OCI-LY7 (cell line): Measurements from ENCODE around the gene CBX2. TPM values are rescaled to one million over a fixed set of nuclear protein-coding genes. Genes with fewer than 3 reads are reported as not detected.

Experiments
- BruUV-seq: library from RNA; stranded (reverse); fragments of 400-500 nt; replicated peaks from 2 replicates; lab custom pipeline; 2021; lab: Mats Ljungman, UMichigan
- CTCF ChIA-PET: fragments of 300-600 bp; sonication (Branson Sonifier 250); formaldehyde crosslinking; loops from one replicate; lab custom pipeline; 2022; ENCODE audit warnings: antibody characterized with exemption; ENCODE audit not compliant: unreplicated experiment; lab: Charles Lee
- POLR2A ChIA-PET: fragments of 300-600 bp; sonication (Branson Sonifier 250); formaldehyde crosslinking; loops from one replicate; lab custom pipeline; 2022; ENCODE audit warnings: antibody characterized with exemption; lab: Charles Lee
- DNase-seq: peaks from one replicate; pipeline ENCODE4 v3.0.0-alpha.2; 2015; ENCODE audit warnings: low spot score
- H2AFZ ChIP-seq: fragments of 200-600 bp; sonication (generic), shearing (Covaris generic); 2 replicates; pipeline ENCODE4 v1.6.1; 2014; ENCODE audit warnings: mild to moderate bottlenecking, antibody characterized with exemption, low read length, moderate library complexity
- H3K27ac ChIP-seq: fragments of 200-600 bp; sonication (generic); 2 replicates; pipeline ENCODE4 v1.5.1; 2014; ENCODE audit warnings: mixed run types, low read depth, mild to moderate bottlenecking, moderate library complexity, low read length, inconsistent platforms; ENCODE audit not compliant: poor library complexity, severe bottlenecking
- H3K36me3 ChIP-seq: fragments of 200-600 bp; sonication (generic); 2 replicates; pipeline ENCODE4 v1.6.1; 2014; ENCODE audit warnings: mild to moderate bottlenecking, antibody characterized with exemption, low read length, moderate library complexity, mixed read lengths; ENCODE audit not compliant: insufficient read depth
- H3K4me1 ChIP-seq: fragments of 200-600 bp; sonication (generic); 2 replicates; pipeline ENCODE4 v1.5.1; 2014; ENCODE audit warnings: mild to moderate bottlenecking, low read length; ENCODE audit not compliant: insufficient read depth, poor library complexity, severe bottlenecking
- H3K4me2 ChIP-seq: fragments of 200-600 bp; sonication (generic); 2 replicates; pipeline ENCODE4 v1.6.1; 2014; ENCODE audit warnings: mild to moderate bottlenecking, low read length
- H3K4me3 ChIP-seq: fragments of 200-600 bp; sonication (generic); 2 replicates; pipeline ENCODE4 v1.5.1; 2014; ENCODE audit warnings: mild to moderate bottlenecking, low read depth, low read length; ENCODE audit not compliant: poor library complexity, severe bottlenecking
- H3K79me2 ChIP-seq: fragments of 200-600 bp; sonication (generic); 2 replicates; pipeline ENCODE4 v1.6.1; 2016; ENCODE audit warnings: low read depth, mild to moderate bottlenecking, low read length, moderate library complexity, mixed read lengths; ENCODE audit not compliant: insufficient read depth
- H3K9me2 ChIP-seq: fragments of 200-600 bp; sonication (generic); 2 replicates; pipeline ENCODE4 v1.6.1; 2016; ENCODE audit warnings: mild to moderate bottlenecking, low read length, mixed read lengths; ENCODE audit not compliant: insufficient read depth
- H3K9me3 ChIP-seq: fragments of 200-600 bp; sonication (generic); 2 replicates; pipeline ENCODE4 v1.6.1; 2014; ENCODE audit warnings: mild to moderate bottlenecking, mixed run types, low read length, mixed read lengths
- H4K20me1 ChIP-seq: fragments of 200-600 bp; sonication (generic); 2 replicates; pipeline ENCODE4 v1.6.1; 2014; ENCODE audit warnings: mild to moderate bottlenecking, antibody characterized with exemption, low read length, moderate library complexity, mixed read lengths; ENCODE audit not compliant: insufficient read depth
- CTCF ChIP-seq: fragments of 200-600 bp; sonication (generic); conservative IDR thresholded peaks from 2 replicates; pipeline ENCODE4 v1.5.1; 2014; ENCODE audit warnings: mild to moderate bottlenecking, antibody characterized with exemption, low read length, moderate library complexity, mixed read lengths
- EZH2phosphoT487 ChIP-seq: fragments of 200-600 bp; sonication (generic); IDR thresholded peaks from 2 replicates; pipeline ENCODE4 v1.6.1; 2018; ENCODE audit warnings: low read depth, borderline replicate concordance, mild to moderate bottlenecking, mixed run types, antibody characterized with exemption, low read length, moderate library complexity, mixed read lengths
- intact Hi-C: fragments of 100-400 bp; cut with micrococcal nuclease; formaldehyde crosslinking; loops from one replicate; pipeline ENCODE4 v1.10.0; 2022; ENCODE audit not compliant: unreplicated experiment
- total RNA-seq, 2 experiments: library from RNA; depleted of rRNA in 1 of 2; stranded (reverse); fragments of >200 nt in 1 of 2; shearing (Covaris generic) in 1 of 2; gene quantifications; 2 replicates each; pipeline ENCODE4 v1.2.3, GENCODE V29; 2014 to 2022

Gene CBX2
- total RNA-seq, 2 experiments from 2014 or later: 27.9 to 29.9 TPM

- intact Hi-C loops: loop anchor here (10.0 kb wide), 1 partner anchor 1485 kb away; no protein-coding TSS in a partner anchor
- TF ChIP-seq EZH2phosphoT487 (no peak), CTCF (no peak)
- Histone ChIP-seq H3K4me1 (peaks cover 3% of the 10 kb centered on the region), H3K9me3 (no peaks in the 10 kb centered on the region), H3K4me3 (no peak overlapping the region), H2AFZ (no peak overlapping the region), H3K36me3 (no peaks in the 10 kb centered on the region), H3K27ac (no peak overlapping the region), H4K20me1 (no peaks in the 10 kb centered on the region), H3K4me2 (no peak overlapping the region), H3K79me2 (no peaks in the 10 kb centered on the region), H3K9me2 (no peaks in the 10 kb centered on the region)
- POLR2A ChIA-PET: no interaction called here
- CTCF ChIA-PET: no interaction called here
- no peak for DNase-seq
- BruUV-seq: no TSS peak
Measured at GRCh38 chr17:79749958-79750357, 28.0 kb upstream of the CBX2 start.

DNA sequence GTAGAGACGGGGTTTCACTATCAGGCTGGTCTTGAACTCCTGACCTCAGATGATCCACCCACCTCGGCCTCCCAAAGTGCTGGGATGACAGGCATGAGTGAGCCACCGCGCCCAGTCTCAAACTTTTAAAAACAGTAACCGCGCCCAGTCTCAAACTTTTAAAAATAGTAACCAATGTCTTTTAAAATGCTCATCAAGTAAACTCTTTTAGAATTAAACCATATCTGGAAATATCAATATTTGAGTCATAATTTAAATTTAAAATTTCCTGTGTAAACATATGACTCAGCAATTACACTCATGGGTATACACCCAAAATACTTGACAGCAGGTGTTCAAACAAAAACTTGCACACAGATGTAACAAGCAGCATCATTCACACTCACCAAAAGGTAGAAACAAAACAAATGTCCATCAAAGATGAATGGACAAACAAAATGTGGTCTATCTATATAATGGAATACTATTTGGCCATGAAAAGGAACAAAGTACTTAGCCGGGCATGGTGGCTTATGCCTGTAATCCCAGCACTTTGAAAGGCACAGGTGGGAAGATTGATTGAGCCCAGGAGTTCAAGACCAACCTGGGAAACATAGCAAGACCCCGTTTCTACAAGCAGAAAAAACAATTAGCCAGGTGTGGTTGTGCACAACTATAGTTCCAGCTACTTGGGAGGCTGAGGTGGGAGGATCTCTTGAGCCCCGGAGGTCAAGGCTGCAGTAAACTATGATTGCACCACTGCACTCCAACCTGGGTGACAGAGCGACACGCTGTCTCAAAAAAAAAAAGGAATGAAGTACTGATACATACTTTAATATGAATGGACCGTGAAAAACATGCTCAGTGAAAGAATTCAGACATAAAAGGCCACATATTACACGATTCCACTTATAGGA lies 27.1 kb upstream of the CBX2 start:
- Histone ChIP-seq H2AFZ (no peak overlapping the region), H3K9me3 (no peaks in the 10 kb centered on the region), H3K79me2 (no peaks in the 10 kb centered on the region), H3K9me2 (no peaks in the 10 kb centered on the region), H3K27ac (no peak overlapping the region), H3K4me3 (no peak overlapping the region), H3K36me3 (no peaks in the 10 kb centered on the region), H3K4me2 (no peak overlapping the region), H3K4me1 (peaks cover 3% of the 10 kb centered on the region), H4K20me1 (no peaks in the 10 kb centered on the region)
- no peak for DNase-seq
- intact Hi-C loops: no loop called here
- CTCF ChIA-PET: no interaction called here
- POLR2A ChIA-PET: interaction anchor here (1.1 kb wide), 1 partner anchor 22 kb away, joined by 3 read pairs; no protein-coding TSS in a partner anchor
- no TSS peak for BruUV-seq
- TF ChIP-seq CTCF: no peak
- TF ChIP-seq EZH2phosphoT487: no peak

DNA sequence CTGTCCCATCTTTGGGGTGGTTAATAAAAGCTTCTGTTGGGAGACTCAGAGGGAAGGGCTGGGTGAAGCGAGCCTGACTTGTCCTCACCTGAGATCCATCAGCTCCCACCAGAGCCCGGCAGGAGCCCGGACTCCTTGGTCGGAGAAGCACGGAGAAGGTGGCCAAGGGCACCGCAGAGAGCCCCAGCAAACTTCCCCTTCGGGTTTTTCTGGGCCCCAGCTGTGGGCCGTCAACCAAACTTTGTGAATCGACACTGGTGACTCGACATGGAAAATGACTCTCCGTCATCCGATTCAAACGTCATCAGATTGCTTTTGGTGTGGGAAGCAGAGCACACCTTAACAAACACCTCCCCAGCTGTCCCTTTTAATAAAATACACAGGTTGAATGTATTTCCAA lies 25.8 kb upstream of the CBX2 start:
- Histone ChIP-seq H3K9me3 (no peaks in the 10 kb centered on the region), H3K9me2 (no peaks in the 10 kb centered on the region), H3K27ac (no peak overlapping the region), H2AFZ (no peak overlapping the region), H3K36me3 (no peaks in the 10 kb centered on the region), H3K4me1 (no peaks in the 10 kb centered on the region), H4K20me1 (no peaks in the 10 kb centered on the region), H3K4me3 (no peak overlapping the region), H3K4me2 (no peak overlapping the region), H3K79me2 (no peaks in the 10 kb centered on the region)
- intact Hi-C loops: no loop called here
- CTCF ChIA-PET: no interaction called here
- DNase-seq: no peak
- BruUV-seq: no TSS peak
- POLR2A ChIA-PET: interaction anchor here (0.6 to 1.1 kb wide), 2 partner anchors 14 to 24 kb away, joined by 3 read pairs; no protein-coding TSS in a partner anchor
- TF ChIP-seq EZH2phosphoT487: no peak
